Osteoblast (primary cell): ENCODE data around the gene ZNF23. TPM values are rescaled to one million over a fixed set of nuclear protein-coding genes. Genes with fewer than 3 reads are reported as not detected.

Experiments used
- DNase-seq: peaks from one replicate; pipeline ENCODE4 v3.0.0; 2011; ENCODE audit warnings: low spot score, mixed read lengths; ENCODE audit not compliant: insufficient read length; ENCODE audit errors: missing footprints
- H2AFZ ChIP-seq: 2 replicates; pipeline ENCODE4 v1.6.0; 2011; ENCODE audit warnings: mild to moderate bottlenecking, low read length
- H3K27ac ChIP-seq: 2 replicates; pipeline ENCODE4 v1.5.1; 2011; ENCODE audit warnings: mild to moderate bottlenecking, low read depth, low read length, moderate library complexity
- H3K27me3 ChIP-seq: 2 replicates; pipeline ENCODE4 v1.6.0; 2012; ENCODE audit warnings: mild to moderate bottlenecking, control low read depth, inconsistent platforms, low read length, moderate library complexity; ENCODE audit not compliant: insufficient read depth
- H3K36me3 ChIP-seq: 2 replicates; pipeline ENCODE4 v1.5.1; 2011; ENCODE audit warnings: mild to moderate bottlenecking, low read length, control low read depth, moderate library complexity; ENCODE audit not compliant: insufficient read depth
- H3K4me1 ChIP-seq: 2 replicates; pipeline ENCODE4 v1.5.1; 2011; ENCODE audit warnings: mild to moderate bottlenecking, low read length, control low read depth, moderate library complexity; ENCODE audit not compliant: insufficient read depth
- H3K4me2 ChIP-seq: 2 replicates; pipeline ENCODE4 v1.6.0; 2011; ENCODE audit warnings: mild to moderate bottlenecking, low read length; ENCODE audit not compliant: insufficient read depth
- H3K4me3 ChIP-seq: fragments of 200-600 bp; sonication (generic); 3 replicates; pipeline ENCODE4 v1.5.1; 2012; ENCODE audit warnings: mild to moderate bottlenecking, low read length, inconsistent platforms; ENCODE audit not compliant: insufficient read depth
- H3K79me2 ChIP-seq: 2 replicates; pipeline ENCODE4 v1.6.0; 2012; ENCODE audit warnings: mild to moderate bottlenecking, low read length, control low read depth, inconsistent platforms; ENCODE audit not compliant: insufficient read depth
- H3K9me3 ChIP-seq: 2 replicates; pipeline ENCODE4 v1.5.1; 2011; ENCODE audit warnings: low read depth, low read length, control low read depth
- H4K20me1 ChIP-seq: 2 replicates; pipeline ENCODE4 v1.6.0; 2012; ENCODE audit warnings: mild to moderate bottlenecking, low read length, control low read depth; ENCODE audit not compliant: insufficient read depth
- CTCF ChIP-seq: IDR thresholded peaks from 2 replicates; pipeline ENCODE4 v1.5.1; 2011; ENCODE audit warnings: mild to moderate bottlenecking, low read depth, low read length, moderate library complexity; ENCODE audit errors: extremely low read depth
- total RNA-seq: library from RNA; depleted of rRNA; stranded (reverse); fragments of >200 nt; gene quantifications from 2 replicates; pipeline ENCODE4 v1.2.3, GENCODE V29; 2012

Gene ZNF23
- total RNA-seq, 1 donor, result 9.8 TPM

- peak; percentile 2 for DNase-seq
- Histone ChIP-seq H3K4me1 (no peaks in the 10 kb centered on the region), H3K9me3 (no peaks in the 10 kb centered on the region), H3K79me2 (no peaks in the 10 kb centered on the region), H3K36me3 (no peaks in the 10 kb centered on the region), H3K27me3 (peaks cover 13% of the 10 kb centered on the region), H3K4me2 (no peak overlapping the region), H4K20me1 (no peaks in the 10 kb centered on the region), H3K27ac (no peak overlapping the region), H3K4me3 (no peak overlapping the region), H2AFZ (no peak overlapping the region)
- TF ChIP-seq CTCF, result no peak
Measured at GRCh38 chr16:71413341-71413740, 48.7 kb downstream of the ZNF23 start.

GRCh38 chr16:71412270-71413160 is 49.5 kb downstream of the ZNF23 start:
- Histone ChIP-seq H3K4me1 (no peaks in the 10 kb centered on the region), H3K36me3 (no peaks in the 10 kb centered on the region), H2AFZ (no peak overlapping the region), H3K79me2 (no peaks in the 10 kb centered on the region), H3K27ac (no peak overlapping the region), H3K27me3 (peaks cover 13% of the 10 kb centered on the region), H4K20me1 (no peaks in the 10 kb centered on the region), H3K9me3 (no peaks in the 10 kb centered on the region), H3K4me3 (no peak overlapping the region), H3K4me2 (no peak overlapping the region)
- DNase-seq, result peak; percentile 98
- TF ChIP-seq CTCF, result peak; percentile 82

- peaks cover 13% of the 10 kb centered on the region for H3K27me3 ChIP-seq
- no peaks in the 10 kb centered on the region for H3K4me1 ChIP-seq
- no peak overlapping the region for H3K4me3 ChIP-seq
- no peak for TF ChIP-seq CTCF
- no peaks in the 10 kb centered on the region for H3K36me3 ChIP-seq
- no peaks in the 10 kb centered on the region for H4K20me1 ChIP-seq
- no peak overlapping the region for H3K27ac ChIP-seq
- H3K4me2 ChIP-seq, result no peak overlapping the region
- peak; percentile 65 for DNase-seq
- H3K9me3 ChIP-seq, result no peaks in the 10 kb centered on the region
- H2AFZ ChIP-seq, result no peak overlapping the region
- no peaks in the 10 kb centered on the region for H3K79me2 ChIP-seq
Measured at GRCh38 chr16:71410146-71410545, 51.9 kb downstream of the ZNF23 start.

GRCh38 chr16:71409011-71409775 is 52.9 kb downstream of the ZNF23 start:
- H3K9me3 ChIP-seq, result peaks cover 2% of the 10 kb centered on the region
- no peak overlapping the region for H3K4me3 ChIP-seq
- no peaks in the 10 kb centered on the region for H4K20me1 ChIP-seq
- no peaks in the 10 kb centered on the region for H3K4me1 ChIP-seq
- no peaks in the 10 kb centered on the region for H3K36me3 ChIP-seq
- H3K27me3 ChIP-seq, result peaks cover 13% of the 10 kb centered on the region
- no peak overlapping the region for H3K27ac ChIP-seq
- no peak for TF ChIP-seq CTCF
- H3K4me2 ChIP-seq, result no peak overlapping the region
- H2AFZ ChIP-seq, result no peak overlapping the region
- no peak for DNase-seq
- no peaks in the 10 kb centered on the region for H3K79me2 ChIP-seq
